Measurements from ENCODE around the gene TIPRL. TPM values are rescaled to one million over a fixed set of nuclear protein-coding genes. Genes with fewer than 3 reads are reported as not detected.

TIPRL gene
- total and polyA plus RNA-seq, 2 of the 8 experiments (the other 6 are each of a cell fraction or from before 2014, with no cell fraction given), result 8.1 to 27.4 TPM

DNA sequence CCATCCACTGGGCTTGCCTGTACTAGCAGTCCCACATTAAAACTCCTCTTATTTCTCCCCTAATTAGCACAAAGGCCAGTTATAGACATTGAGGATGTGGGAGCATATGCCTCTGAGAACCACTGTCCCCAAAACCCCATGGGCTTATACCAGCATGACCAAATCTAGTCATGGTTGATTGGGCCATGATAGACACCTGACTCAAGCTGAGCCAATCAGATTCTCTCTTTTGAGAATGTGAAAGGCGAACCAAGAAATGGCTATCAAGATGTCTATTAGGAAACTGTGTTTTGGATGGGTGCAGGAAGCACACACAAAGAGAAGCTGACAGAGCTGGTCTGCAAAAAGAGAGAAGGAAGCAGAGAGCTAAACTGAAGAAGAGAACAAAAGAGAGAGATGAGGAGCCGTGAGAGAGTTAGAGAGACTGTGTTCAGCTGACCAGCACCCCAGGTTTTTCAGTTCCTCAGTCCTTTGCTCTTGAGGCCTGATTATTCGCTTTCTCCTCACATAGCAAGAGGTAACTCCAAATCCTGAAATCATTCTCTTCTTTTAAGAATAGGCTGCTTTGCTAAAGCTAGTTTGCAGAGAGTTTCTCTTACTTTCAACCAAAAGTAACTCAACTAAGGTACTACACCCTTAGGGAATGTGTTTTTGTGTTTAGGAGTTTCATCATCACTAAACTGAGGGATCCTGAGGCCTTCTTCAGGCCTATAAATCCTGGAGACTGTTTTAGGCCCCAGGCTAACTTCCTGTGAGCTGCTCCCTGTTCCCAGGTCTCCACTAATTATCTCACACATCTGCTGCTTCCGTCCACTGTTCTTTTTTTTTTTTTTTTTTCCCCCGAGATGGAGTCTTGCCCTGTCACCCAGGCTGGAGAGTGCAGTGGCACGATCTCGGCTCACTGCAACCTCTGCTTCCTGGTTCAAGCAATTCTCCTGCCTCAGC lies 7.9 kb upstream of the TIPRL start (continued):
- no peak for TF ChIP-seq JUN (IDR thresholded peaks at IDR 0.05; ENCODE audit: low read depth, low read length)
- TF ChIP-seq SAP30 (IDR thresholded peaks at IDR 0.05; ENCODE audit: insufficient read depth, insufficient replicate concordance, low read length), result no peak
- no peak for TF ChIP-seq NRF1 (IDR thresholded peaks at IDR 0.05; ENCODE audit: low read depth, low read length)
- TF ChIP-seq RNF2 (IDR thresholded peaks at IDR 0.05; ENCODE audit: borderline replicate concordance, low read depth, low read length, missing control alignments, poor library complexity, severe bottlenecking), result no peak
- TF ChIP-seq, protein P1, sequence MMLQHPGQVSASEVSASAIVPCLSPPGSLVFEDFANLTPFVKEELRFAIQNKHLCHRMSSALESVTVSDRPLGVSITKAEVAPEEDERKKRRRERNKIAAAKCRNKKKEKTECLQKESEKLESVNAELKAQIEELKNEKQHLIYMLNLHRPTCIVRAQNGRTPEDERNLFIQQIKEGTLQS (IDR thresholded peaks at IDR 0.05; ENCODE audit: insufficient read depth, low read depth, low read length), result no peak
